Measurements from ENCODE around the gene KRTAP19-5.
"Not testable (repeated sequence)": the region's sequence is repeated elsewhere in the genome, so short reads cannot be mapped to it uniquely, and the experiment has no call there.

- not testable (repeated sequence) for TF ChIP-seq CTCF (IDR thresholded peaks at IDR 0.05); POLR2A (IDR thresholded peaks at IDR 0.05; ENCODE audit: low read depth)
These were observed 3.8 kb upstream of the KRTAP19-5 start for GRCh38 chr21:30505621-30506205.
